ENCODE results near the gene SMAD7. TPM values are rescaled to one million over a fixed set of nuclear protein-coding genes. Genes with fewer than 3 reads are reported as not detected.

SMAD7 gene
- polyA plus RNA-seq, 3 donors, result 1.4 to 9.4 (median 1.5) TPM

DNA sequence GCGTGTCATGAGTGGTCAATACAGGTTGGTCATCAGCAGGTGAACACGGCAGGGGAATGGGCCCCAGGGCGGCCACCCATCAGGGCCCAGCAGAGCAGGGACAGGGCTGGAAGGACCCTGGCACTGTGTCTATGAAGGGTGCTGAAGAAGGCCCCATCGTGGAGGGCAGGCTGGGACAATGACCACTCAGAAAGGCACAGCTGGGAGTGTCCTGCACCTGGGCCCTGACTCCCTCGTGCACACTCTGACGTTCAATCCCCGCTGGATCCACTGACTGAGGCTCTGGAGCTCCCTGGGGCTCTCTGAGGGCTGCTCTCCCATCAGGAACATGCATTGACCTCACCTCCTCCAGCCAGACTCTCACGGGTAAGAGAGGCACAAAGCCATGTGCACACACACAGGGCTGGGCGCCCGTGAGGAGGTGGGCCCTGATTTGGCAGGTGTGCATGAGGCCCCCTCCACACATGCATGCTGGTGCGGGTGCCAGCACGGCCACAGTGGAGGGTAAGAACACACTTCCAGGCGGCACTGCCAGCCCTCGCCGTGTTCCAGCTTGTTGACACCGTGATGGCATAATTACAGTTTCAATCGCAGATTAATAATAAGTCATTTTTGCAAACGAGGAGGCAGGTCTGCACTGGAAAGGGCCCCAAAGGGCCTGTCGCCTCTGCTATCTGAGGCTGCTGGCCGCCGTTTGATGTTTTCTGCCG lies 58.5 kb downstream of the SMAD7 start:
- Mint-ChIP-seq H3K9me3 (peaks cover 0 to 1% (median 0%) of the 10 kb centered on the region in 7 donors), H3K27ac (no peak overlapping the region), H3K27me3 (ENCODE audit: low read depth in 3 of 3) (peaks cover 0 to 2% (median 0%) of the 10 kb centered on the region in 3 donors), H3K4me3 (no peak overlapping the region), H3K4me1 (peaks cover 21% of the 10 kb centered on the region), H3K36me3 (peaks cover 0 to 3% of the 10 kb centered on the region in 2 donors)
- Histone ChIP-seq H3K4me1 (ENCODE audit: control insufficient read depth in 1 of 2, insufficient read depth in 2 of 2, low read length in 2 of 2) (peaks cover 18 to 21% of the 10 kb centered on the region in 2 donors), H3K9ac (ENCODE audit: insufficient read depth, low read length, poor library complexity, severe bottlenecking) (no peak overlapping the region), H3K36me3 (replicated peaks in 1 of 2; ENCODE audit: control insufficient read depth in 1 of 2, insufficient read depth in 2 of 2, low read length in 2 of 2) (no peaks in the 10 kb centered on the region), H2AFZ (ENCODE audit: insufficient read depth, low read depth, low read length, poor library complexity, severe bottlenecking) (no peak overlapping the region), H3K4me2 (replicated peaks; ENCODE audit: extremely low read depth, low read length, poor library complexity, severe bottlenecking) (no peak overlapping the region), H3K27me3 (ENCODE audit: control insufficient read depth in 2 of 2, insufficient read depth in 2 of 2, low read length in 2 of 2) (no peaks in the 10 kb centered on the region), H3K27ac (ENCODE audit: low read depth in 1 of 2, low read length in 2 of 2) (no peak overlapping the region), H3K9me3 (replicated peaks in 1 of 2; ENCODE audit: control insufficient read depth in 1 of 2, insufficient read depth in 1 of 2, low read length in 2 of 2) (no peaks in the 10 kb centered on the region), H4K20me1 (ENCODE audit: insufficient read depth, low read length) (no peaks in the 10 kb centered on the region), H3K4me3 (replicated peaks in 1 of 3; ENCODE audit: low read depth in 2 of 3, low read length in 3 of 3) (no peak overlapping the region), H3K79me2 (ENCODE audit: insufficient read depth, low read length) (no peaks in the 10 kb centered on the region)
- intact Hi-C loops (cut with micrococcal nuclease), result loop anchor here in 1 of 2 donors (10.0 kb wide), 1 partner anchor 218 kb away; no protein-coding TSS in a partner anchor
- DNase-seq, result no peak
- TF ChIP-seq, protein P1, sequence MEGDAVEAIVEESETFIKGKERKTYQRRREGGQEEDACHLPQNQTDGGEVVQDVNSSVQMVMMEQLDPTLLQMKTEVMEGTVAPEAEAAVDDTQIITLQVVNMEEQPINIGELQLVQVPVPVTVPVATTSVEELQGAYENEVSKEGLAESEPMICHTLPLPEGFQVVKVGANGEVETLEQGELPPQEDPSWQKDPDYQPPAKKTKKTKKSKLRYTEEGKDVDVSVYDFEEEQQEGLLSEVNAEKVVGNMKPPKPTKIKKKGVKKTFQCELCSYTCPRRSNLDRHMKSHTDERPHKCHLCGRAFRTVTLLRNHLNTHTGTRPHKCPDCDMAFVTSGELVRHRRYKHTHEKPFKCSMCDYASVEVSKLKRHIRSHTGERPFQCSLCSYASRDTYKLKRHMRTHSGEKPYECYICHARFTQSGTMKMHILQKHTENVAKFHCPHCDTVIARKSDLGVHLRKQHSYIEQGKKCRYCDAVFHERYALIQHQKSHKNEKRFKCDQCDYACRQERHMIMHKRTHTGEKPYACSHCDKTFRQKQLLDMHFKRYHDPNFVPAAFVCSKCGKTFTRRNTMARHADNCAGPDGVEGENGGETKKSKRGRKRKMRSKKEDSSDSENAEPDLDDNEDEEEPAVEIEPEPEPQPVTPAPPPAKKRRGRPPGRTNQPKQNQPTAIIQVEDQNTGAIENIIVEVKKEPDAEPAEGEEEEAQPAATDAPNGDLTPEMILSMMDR (IDR thresholded peaks at IDR 0.05), result no peak
- WGBS (ENCODE audit: insufficient coverage), result 95% methylated on average over 18 of the region's 22 CpGs

DNA sequence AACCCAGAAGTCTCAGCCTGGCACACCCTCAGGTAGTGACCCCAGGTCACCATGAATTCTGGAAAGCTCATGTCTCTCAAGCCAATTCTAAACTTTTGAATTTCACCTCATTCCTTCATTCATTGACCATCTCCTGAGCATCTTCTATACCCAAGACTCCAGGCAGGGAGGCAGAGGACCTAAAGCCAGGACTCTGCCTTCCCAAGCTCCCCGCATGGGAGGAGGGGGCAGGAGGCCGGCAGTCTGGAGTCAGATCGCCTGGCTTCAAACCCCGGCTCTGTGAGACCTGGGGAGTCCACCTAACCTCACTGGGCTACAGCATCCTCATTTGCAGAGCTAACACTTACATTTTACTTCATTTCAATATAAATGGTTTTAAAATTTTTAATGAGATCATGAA lies 59.0 kb downstream of the SMAD7 start:
- H3K9me3 Mint-ChIP-seq, result peaks cover 0 to 1% (median 0%) of the 10 kb centered on the region in 7 donors
- WGBS (ENCODE audit: insufficient coverage), result 100% methylated on average over 1 of the region's 4 CpGs

More for the DNA sequence above, 59.0 kb downstream of the SMAD7 start:
- Histone ChIP-seq H3K27ac (ENCODE audit: low read depth in 1 of 2, low read length in 2 of 2) (no peak overlapping the region), H4K20me1 (ENCODE audit: insufficient read depth, low read length) (no peaks in the 10 kb centered on the region), H3K36me3 (replicated peaks in 1 of 2; ENCODE audit: control insufficient read depth in 1 of 2, insufficient read depth in 2 of 2, low read length in 2 of 2) (no peaks in the 10 kb centered on the region), H3K9me3 (replicated peaks in 1 of 2; ENCODE audit: control insufficient read depth in 1 of 2, insufficient read depth in 1 of 2, low read length in 2 of 2) (no peaks in the 10 kb centered on the region), H3K27me3 (ENCODE audit: control insufficient read depth in 2 of 2, insufficient read depth in 2 of 2, low read length in 2 of 2) (no peaks in the 10 kb centered on the region), H3K4me2 (replicated peaks; ENCODE audit: extremely low read depth, low read length, poor library complexity, severe bottlenecking) (no peak overlapping the region), H3K4me1 (ENCODE audit: control insufficient read depth in 1 of 2, insufficient read depth in 2 of 2, low read length in 2 of 2) (peaks cover 13 to 15% of the 10 kb centered on the region in 2 donors), H3K79me2 (ENCODE audit: insufficient read depth, low read length) (no peaks in the 10 kb centered on the region), H2AFZ (ENCODE audit: insufficient read depth, low read depth, low read length, poor library complexity, severe bottlenecking) (no peak overlapping the region), H3K4me3 (replicated peaks in 1 of 3; ENCODE audit: low read depth in 2 of 3, low read length in 3 of 3) (no peak overlapping the region), H3K9ac (ENCODE audit: insufficient read depth, low read length, poor library complexity, severe bottlenecking) (no peak overlapping the region)
- no peak overlapping the region for H3K27ac Mint-ChIP-seq
- no peak for DNase-seq
- peaks cover 0 to 3% of the 10 kb centered on the region in 2 donors for H3K36me3 Mint-ChIP-seq
- H3K4me1 Mint-ChIP-seq, result peaks cover 16% of the 10 kb centered on the region
- H3K4me3 Mint-ChIP-seq, result no peak overlapping the region
- TF ChIP-seq, protein P1 (IDR thresholded peaks at IDR 0.05), result no peak
- H3K27me3 Mint-ChIP-seq (ENCODE audit: low read depth in 3 of 3), result peaks cover 0 to 2% (median 0%) of the 10 kb centered on the region in 3 donors
- intact Hi-C loops (cut with micrococcal nuclease), result loop anchor here in 1 of 2 donors (10.0 kb wide), 1 partner anchor 217 kb away; no protein-coding TSS in a partner anchor
